Measurements from ENCODE around the gene ARL3.

DNA sequence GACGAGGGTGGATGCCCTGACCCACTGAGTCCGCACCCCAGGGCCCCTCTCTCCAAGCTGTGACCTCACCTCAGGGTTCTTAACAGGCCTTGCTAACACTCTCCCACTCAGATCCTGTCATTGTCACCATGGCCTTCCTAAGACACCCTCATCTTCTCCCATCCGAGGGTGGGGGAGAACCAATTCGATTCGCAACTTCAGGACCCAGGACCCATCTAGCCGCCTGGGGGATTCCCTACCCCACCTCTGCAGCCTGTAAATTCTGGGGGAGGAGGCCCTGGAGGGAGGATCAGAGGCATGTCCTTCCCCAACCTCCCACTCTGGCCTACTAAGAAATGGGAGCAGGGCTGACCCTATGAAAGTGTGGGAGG lies 52.6 kb downstream of the ARL3 start:
- TF ChIP-seq POLR2AphosphoS5 (IDR thresholded peaks at IDR 0.05; ENCODE audit: low read depth, low read length) (no peak), POLR2A (IDR thresholded peaks at IDR 0.05; ENCODE audit: low read depth, low read length) (no peak), POU2F2 (IDR thresholded peaks at IDR 0.05; ENCODE audit: low read depth, low read length) (no peak), TAF1 (IDR thresholded peaks at IDR 0.05; ENCODE audit: low read depth, low read length) (no peak), SPI1 (IDR thresholded peaks at IDR 0.05; ENCODE audit: low read depth, low read length) (no peak)
